Fibroblast of skin of abdomen (primary cell): Measurements from ENCODE around the gene TMEM169.
"Not testable (repeated sequence)": the region's sequence is repeated elsewhere in the genome, so short reads cannot be mapped to it uniquely, and the experiment has no call there.

Source experiments
- DNase-seq: peaks from one replicate; pipeline ENCODE4 v3.0.0-alpha.2; 2013

TMEM169 gene

DNA sequence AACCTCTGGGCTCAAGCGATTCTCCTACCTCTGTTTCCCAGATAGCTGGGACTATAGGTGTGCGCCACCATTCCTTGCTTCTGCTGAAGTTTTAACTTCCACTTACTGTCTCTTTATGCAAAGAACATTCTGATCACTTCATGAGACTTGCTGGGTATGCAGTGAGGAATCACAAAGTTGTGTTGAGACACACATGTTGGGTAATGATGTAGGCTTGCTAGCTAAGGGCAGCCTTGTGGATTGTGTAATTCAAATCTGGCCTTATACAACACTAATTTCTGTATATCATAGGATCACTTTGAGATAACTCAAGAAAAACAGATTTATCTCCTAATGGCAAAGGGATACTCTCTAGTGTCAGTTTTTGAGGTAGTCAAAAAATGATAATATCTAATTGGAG is 51.7 kb downstream of the TMEM169 start:
- DNase-seq: no peak

GRCh38 chr2:216134958-216135541 is 53.3 kb downstream of the TMEM169 start:
- DNase-seq: no peak

GRCh38 chr2:216139884-216140283 is 58.2 kb downstream of the TMEM169 start:
- DNase-seq: no peak

- DNase-seq: not testable (repeated sequence)
These were observed 59.8 kb downstream of the TMEM169 start for GRCh38 chr2:216141516-216141915.

DNA sequence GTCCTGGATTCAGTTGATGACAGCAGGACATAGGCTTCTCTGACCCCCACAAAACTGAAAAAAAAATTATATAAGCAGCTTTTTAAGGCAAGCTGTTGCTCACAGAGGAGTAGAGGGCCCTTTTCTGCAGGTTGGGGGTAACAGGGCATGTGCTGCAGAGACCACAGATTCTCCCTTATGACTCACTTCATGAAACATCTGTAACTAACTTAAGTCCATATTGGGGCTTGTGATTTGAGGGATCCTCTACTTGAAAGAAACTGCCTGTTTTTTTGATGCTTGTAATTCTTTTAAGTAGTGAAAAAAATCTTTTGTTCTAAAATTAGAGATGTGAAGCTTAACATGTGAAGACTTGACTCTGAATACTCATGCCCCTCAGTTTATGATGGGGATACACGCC is 60.8 kb downstream of the TMEM169 start:
- peak; percentile 91 for DNase-seq

DNA sequence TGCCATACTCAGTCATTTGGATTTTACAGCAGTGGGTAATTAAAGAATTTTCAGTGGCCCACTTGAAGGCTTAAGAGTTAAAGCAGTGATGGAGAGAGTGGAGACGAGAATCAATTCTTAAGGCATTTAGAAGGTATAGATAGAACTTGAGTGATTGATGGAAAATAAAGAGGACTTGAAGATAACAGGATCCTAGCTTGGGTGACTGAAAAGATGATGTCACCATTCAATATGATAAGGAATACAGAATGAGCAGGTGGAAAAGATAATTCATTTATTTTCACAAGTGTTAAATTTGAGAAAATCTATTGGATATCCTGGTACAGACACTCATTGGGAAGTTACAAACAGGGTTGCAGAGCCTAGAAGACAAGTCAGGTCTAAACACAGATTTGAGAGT is 62.7 kb downstream of the TMEM169 start:
- DNase-seq: no peak

GRCh38 chr2:216144857-216145256 is 63.1 kb downstream of the TMEM169 start:
- DNase-seq: no peak

DNA sequence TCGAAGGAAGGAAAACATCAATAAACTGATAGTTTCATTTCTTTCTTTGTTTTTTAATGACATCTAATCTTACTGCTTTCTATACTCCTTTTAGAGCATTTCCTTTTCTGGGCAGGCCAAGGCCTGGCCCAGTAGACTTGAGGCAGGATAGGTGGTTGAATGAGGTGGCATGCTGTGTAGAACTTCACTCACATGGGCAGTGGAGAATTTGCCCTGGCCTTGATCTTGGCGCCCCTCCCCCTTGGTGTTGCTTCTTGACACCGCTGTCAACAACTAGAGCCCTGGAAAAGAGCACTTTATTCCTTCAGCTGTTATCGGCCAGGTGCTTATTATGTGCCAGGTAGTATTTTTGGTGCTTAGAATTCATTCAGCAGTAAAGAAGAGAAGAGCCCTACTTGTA is 64.9 kb downstream of the TMEM169 start:
- DNase-seq: no peak

DNA sequence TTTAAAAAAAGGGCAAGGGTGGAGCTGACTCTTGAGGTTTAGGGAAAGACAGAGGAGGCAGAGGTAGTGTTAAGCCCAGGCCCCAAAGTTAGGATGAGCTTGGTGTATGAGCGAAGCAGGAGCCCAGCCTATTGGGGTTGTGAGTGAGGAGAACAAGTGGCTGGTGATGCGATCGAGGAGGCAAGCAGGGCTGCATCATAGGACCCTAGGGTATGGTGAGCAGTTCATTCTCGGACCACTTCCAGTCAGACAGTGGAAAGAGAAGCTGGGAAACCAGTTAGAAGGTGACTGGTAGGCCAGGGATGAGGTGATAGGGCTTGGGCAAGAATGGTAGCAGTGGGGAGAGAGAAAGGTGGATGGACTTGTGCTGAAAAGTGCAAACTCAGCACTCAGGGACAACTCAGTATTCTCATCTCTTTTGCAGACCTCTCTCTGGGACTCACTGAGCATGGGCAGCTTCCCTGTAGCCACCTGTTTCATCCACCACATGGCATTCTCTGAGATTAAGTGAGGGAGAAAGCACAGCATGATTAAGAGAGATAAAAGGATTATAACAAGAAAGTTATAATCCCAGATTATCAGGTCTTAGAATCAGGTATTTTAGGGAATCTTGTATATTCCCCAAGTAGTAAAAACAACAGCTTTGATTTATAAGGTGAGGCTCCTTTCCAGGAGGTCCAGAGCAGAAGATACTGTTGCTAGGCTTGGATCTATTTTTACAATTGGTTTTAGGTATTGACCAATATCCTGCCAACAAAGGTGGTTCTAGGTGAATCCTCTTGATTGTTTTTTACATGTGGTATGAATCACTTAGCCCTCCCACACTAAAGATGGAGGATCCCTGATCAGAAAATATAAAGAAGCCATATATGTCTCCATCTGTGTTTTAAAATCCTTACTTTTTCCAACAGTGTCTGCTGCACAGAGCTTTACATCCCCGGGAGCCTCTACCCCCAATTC is 65.7 kb downstream of the TMEM169 start:
- DNase-seq: no peak

DNA sequence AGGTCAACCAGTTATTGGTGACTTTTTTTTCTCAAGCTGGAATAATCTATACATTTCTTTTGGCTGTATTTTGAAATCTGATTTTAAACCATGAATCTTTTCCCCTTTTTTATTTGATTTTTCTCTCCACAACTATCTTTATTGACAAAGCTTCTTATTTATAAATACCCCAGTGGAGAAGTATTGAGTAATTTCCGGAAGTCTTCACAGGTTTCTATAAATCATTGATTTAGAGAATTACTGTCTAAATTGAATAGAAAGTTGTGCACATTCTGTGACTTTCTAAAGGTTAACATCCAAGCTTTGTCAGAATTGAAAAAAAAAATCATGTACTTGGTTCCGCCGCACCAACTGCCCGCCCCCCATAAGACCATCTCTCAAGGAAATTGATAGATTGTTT is 67.3 kb downstream of the TMEM169 start:
- DNase-seq: no peak

DNA sequence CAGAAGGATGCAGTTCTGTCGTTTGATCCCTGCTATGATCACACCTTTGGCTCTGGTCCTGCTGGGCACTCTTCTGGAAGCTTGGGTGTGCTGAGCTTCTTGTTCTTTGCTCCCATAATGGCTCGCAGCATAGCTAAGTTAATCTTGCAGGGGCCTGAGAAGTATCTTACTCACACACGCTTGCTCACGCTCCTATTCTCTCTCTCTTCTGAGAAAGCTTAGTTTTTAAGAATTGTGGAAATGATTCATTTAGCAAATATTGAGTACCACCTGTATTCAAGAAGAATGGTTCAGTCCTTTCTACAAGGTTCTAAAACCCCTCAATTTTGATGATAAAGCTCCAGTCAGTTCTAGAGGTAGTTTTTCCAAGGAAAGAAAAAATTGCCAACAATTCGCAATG is 68.0 kb downstream of the TMEM169 start:
- peak; percentile 38 for DNase-seq

- peak; percentile 17 for DNase-seq
These were observed 69.8 kb downstream of the TMEM169 start for GRCh38 chr2:216151313-216152025.
